GM18873 (cell line): ENCODE results near the gene CNOT1.
"Not testable (repeated sequence)": the region's sequence is repeated elsewhere in the genome, so short reads cannot be mapped to it uniquely, and the experiment has no call there.

ENCODE experiments used
- ATAC-seq: cut with Tn5 transposase; IDR thresholded peaks from one replicate; pipeline ENCODE4 v1.9.1; 2021; ENCODE audit warnings: mild to moderate bottlenecking, moderate library complexity, moderate number of reproducible peaks; ENCODE audit not compliant: unreplicated experiment, low FRiP score

The CNOT1 gene

GRCh38 chr16:58492066-58492465 is 137.6 kb downstream of the CNOT1 start:
- no peak for ATAC-seq

GRCh38 chr16:58490539-58490938 is 139.1 kb downstream of the CNOT1 start:
- ATAC-seq = not testable (repeated sequence)

- no peak for ATAC-seq
Measured at GRCh38 chr16:58490065-58490464, 139.6 kb downstream of the CNOT1 start.

GRCh38 chr16:58488531-58488930 is 141.1 kb downstream of the CNOT1 start:
- ATAC-seq = no peak

GRCh38 chr16:58487566-58488351 is 141.9 kb downstream of the CNOT1 start:
- ATAC-seq = no peak

- no peak for ATAC-seq
Measured at GRCh38 chr16:58485184-58485887, 144.3 kb downstream of the CNOT1 start.

GRCh38 chr16:58481931-58482330 is 147.7 kb downstream of the CNOT1 start:
- ATAC-seq = no peak

- no peak for ATAC-seq
Measured at GRCh38 chr16:58481226-58481869, 148.3 kb downstream of the CNOT1 start.

GRCh38 chr16:58478427-58478826 is 151.2 kb downstream of the CNOT1 start:
- ATAC-seq = no peak

- ATAC-seq = no peak
Measured at GRCh38 chr16:58476791-58477190, 152.8 kb downstream of the CNOT1 start.

- ATAC-seq = no peak
Measured at GRCh38 chr16:58475091-58475619, 154.5 kb downstream of the CNOT1 start.

- ATAC-seq = no peak
Measured at GRCh38 chr16:58474296-58474695, 155.3 kb downstream of the CNOT1 start.

GRCh38 chr16:58472827-58473226 is 156.8 kb downstream of the CNOT1 start:
- no peak for ATAC-seq

GRCh38 chr16:58472266-58472665 is 157.4 kb downstream of the CNOT1 start:
- no peak for ATAC-seq

- ATAC-seq = no peak
Measured at GRCh38 chr16:58471209-58471975, 158.2 kb downstream of the CNOT1 start.
